WTC11 (cell line): ENCODE measurements around the gene DDN. TPM values are rescaled to one million over a fixed set of nuclear protein-coding genes. Genes with fewer than 3 reads are reported as not detected.

ENCODE experiments used
- CBFB ChIP-seq: sonication (generic); formaldehyde crosslinking; IDR thresholded peaks from 2 replicates; pipeline ENCODE4 v1.8.1; 2022; ENCODE audit warnings: mild to moderate bottlenecking, low read depth, missing genetic modification reagents
- EMX1 ChIP-seq: fragments of 250-450 bp; sonication (Bioruptor Pico); IDR thresholded peaks from 2 replicates; pipeline ENCODE4 v1.8.0; 2021; ENCODE audit warnings: mild to moderate bottlenecking
- ETV6 ChIP-seq: sonication (generic); formaldehyde crosslinking; IDR thresholded peaks from 2 replicates; pipeline ENCODE4 v1.8.1; 2022; ENCODE audit warnings: mild to moderate bottlenecking, missing genetic modification reagents
- GABPB1 ChIP-seq: sonication (generic); formaldehyde crosslinking; IDR thresholded peaks from 2 replicates; pipeline ENCODE4 v1.8.1; 2023; ENCODE audit warnings: mild to moderate bottlenecking, missing genetic modification reagents
- GTF2I ChIP-seq: fragments of 250-450 bp; sonication (Bioruptor Pico); conservative IDR thresholded peaks from 2 replicates; pipeline ENCODE4 v1.4.0; 2021; ENCODE audit warnings: mild to moderate bottlenecking
- JAZF1 ChIP-seq: fragments of 250-450 bp; sonication (Bioruptor Pico); IDR thresholded peaks from 2 replicates; pipeline ENCODE4 v1.9.0; 2021; ENCODE audit warnings: moderate library complexity, mild to moderate bottlenecking, inconsistent platforms
- JUN ChIP-seq: sonication (generic); formaldehyde crosslinking; IDR thresholded peaks from 2 replicates; pipeline ENCODE4 v1.8.0; 2023; ENCODE audit warnings: mild to moderate bottlenecking, missing genetic modification reagents
- MAX ChIP-seq: sonication (generic); formaldehyde crosslinking; IDR thresholded peaks from 2 replicates; pipeline ENCODE4 v1.8.0; 2022; ENCODE audit warnings: mild to moderate bottlenecking, missing genetic modification reagents
- MXD4 ChIP-seq: fragments of 250-450 bp; sonication (Bioruptor Pico); IDR thresholded peaks from 2 replicates; pipeline ENCODE4 v1.8.0; 2021; ENCODE audit warnings: mild to moderate bottlenecking, moderate library complexity, borderline replicate concordance
- MYBL2 ChIP-seq: sonication (generic); formaldehyde crosslinking; IDR thresholded peaks from 2 replicates; pipeline ENCODE4 v1.8.1; 2023; ENCODE audit warnings: mild to moderate bottlenecking, moderate library complexity, missing genetic modification reagents
- NFE2L1 ChIP-seq: sonication (generic); formaldehyde crosslinking; IDR thresholded peaks from 2 replicates; pipeline ENCODE4 v1.8.1; 2023; ENCODE audit warnings: missing genetic modification reagents
- OVOL2 ChIP-seq: fragments of 250-450 bp; sonication (Bioruptor Pico); IDR thresholded peaks from 2 replicates; pipeline ENCODE4 v1.9.0; 2021; ENCODE audit warnings: mild to moderate bottlenecking, borderline replicate concordance
- RELA ChIP-seq: sonication (generic); formaldehyde crosslinking; IDR thresholded peaks from 2 replicates; pipeline ENCODE4 v1.8.1; 2022; ENCODE audit warnings: missing genetic modification reagents, mild to moderate bottlenecking, borderline replicate concordance
- SMAD3 ChIP-seq: sonication (generic); formaldehyde crosslinking; IDR thresholded peaks from 2 replicates; pipeline ENCODE4 v1.8.0; 2022; ENCODE audit warnings: missing genetic modification reagents, mild to moderate bottlenecking, borderline replicate concordance
- SP1 ChIP-seq: sonication (generic); formaldehyde crosslinking; conservative IDR thresholded peaks from 2 replicates; pipeline ENCODE4 v1.8.1; 2022; ENCODE audit warnings: missing genetic modification reagents
- TP53 ChIP-seq: sonication (generic); formaldehyde crosslinking; IDR thresholded peaks from 2 replicates; pipeline ENCODE4 v1.8.1; 2023; ENCODE audit warnings: mild to moderate bottlenecking, missing genetic modification reagents
- ZBTB21 ChIP-seq: sonication (generic); formaldehyde crosslinking; IDR thresholded peaks from 2 replicates; pipeline ENCODE4 v1.8.1; 2023; ENCODE audit warnings: mild to moderate bottlenecking, missing genetic modification reagents, borderline replicate concordance
- ZBTB43 ChIP-seq: sonication (generic); formaldehyde crosslinking; IDR thresholded peaks from 2 replicates; pipeline ENCODE4 v1.8.1; 2023; ENCODE audit warnings: mild to moderate bottlenecking, missing genetic modification reagents
- ZNF232 ChIP-seq: sonication (generic); formaldehyde crosslinking; IDR thresholded peaks from 2 replicates; pipeline ENCODE4 v1.8.0; 2022; ENCODE audit warnings: mild to moderate bottlenecking, missing genetic modification reagents
- ZNF281 ChIP-seq: sonication (generic); formaldehyde crosslinking; IDR thresholded peaks from 2 replicates; pipeline ENCODE4 v1.8.0; 2023; ENCODE audit warnings: mild to moderate bottlenecking, missing genetic modification reagents
- total RNA-seq: library from RNA; stranded (reverse); gene quantifications from 3 replicates; pipeline ENCODE4 v1.2.3, GENCODE V29; 2021
- TF ChIP-seq, protein P1 (sequence below): fragments of 250-450 bp; sonication (Bioruptor Pico); IDR thresholded peaks from 2 replicates; pipeline ENCODE4 v2.1.2; 2022; ENCODE audit warnings: mild to moderate bottlenecking, moderate library complexity
- TF ChIP-seq, protein P2 (sequence below): sonication (generic); formaldehyde crosslinking; IDR thresholded peaks from 2 replicates; pipeline ENCODE4 v1.8.0; 2022; ENCODE audit warnings: mild to moderate bottlenecking, missing genetic modification reagents
- TF ChIP-seq, protein P3 (sequence below): sonication (generic); formaldehyde crosslinking; IDR thresholded peaks from 2 replicates; pipeline ENCODE4 v1.8.1; 2023; ENCODE audit warnings: mild to moderate bottlenecking, missing genetic modification reagents, borderline replicate concordance
- TF ChIP-seq, protein P4 (sequence below): sonication (generic); formaldehyde crosslinking; IDR thresholded peaks from 2 replicates; pipeline ENCODE4 v1.8.0; 2022; ENCODE audit warnings: mild to moderate bottlenecking, missing genetic modification reagents
- TF ChIP-seq, protein P5 (sequence below): sonication (generic); formaldehyde crosslinking; IDR thresholded peaks from 2 replicates; pipeline ENCODE4 v1.8.1; 2022; ENCODE audit warnings: mild to moderate bottlenecking, missing genetic modification reagents, moderate library complexity, borderline replicate concordance

Gene DDN
- total RNA-seq, 1 experiment from 2014 or later, result 0.33 TPM

DNA sequence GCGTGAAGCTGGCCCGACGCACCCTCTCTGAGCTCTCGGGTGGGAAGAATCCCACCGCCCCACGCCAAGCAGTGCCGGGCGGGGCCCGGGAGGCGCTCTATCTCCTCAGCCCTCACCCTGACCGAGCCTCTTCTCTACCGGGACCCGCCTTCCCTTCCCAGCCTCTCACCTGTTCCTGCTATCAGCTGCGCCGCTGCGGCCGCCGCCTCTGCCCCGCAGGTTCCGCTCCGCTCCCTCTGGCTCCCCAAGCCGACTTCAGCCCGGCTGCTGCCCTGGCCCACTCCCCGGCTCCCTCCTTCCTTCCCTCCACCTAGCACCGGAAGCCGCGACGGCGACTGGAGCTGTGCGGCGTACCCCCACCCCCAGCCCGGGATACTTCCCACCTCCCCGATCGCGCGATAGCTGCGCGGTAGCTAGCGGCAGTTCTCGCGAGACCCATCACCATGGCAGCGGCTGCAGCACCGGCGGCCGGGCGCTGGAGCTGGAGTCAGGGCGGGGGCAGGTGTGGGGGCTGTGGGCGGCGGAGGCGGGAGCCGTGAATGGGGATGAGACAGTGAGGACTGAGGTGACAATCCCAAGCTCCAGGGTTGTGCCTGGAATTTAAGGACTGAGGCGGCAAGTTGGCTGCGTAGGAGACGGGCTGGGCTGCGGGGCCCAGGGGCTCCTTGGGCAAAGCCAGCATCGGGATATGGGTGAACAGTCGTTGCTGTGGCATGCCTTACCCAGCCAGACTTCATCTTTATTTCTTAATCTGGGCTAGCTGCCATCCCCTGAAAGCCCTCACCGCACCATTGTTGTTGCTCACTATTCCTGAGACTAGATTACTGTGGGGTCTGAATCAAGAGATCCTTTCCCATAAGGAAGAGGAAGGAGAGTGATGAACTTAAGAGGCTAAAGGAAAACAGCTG is 41.8 kb downstream of the DDN start, which contains the start of gene ARF3 (continued):
- TF ChIP-seq ZNF281 (peak; percentile 83), MXD4 (CRISPR knock-in tag) (no peak), EMX1 (no peak), SMAD3 (peak; percentile 15; the same call in 1 of the 2 replicates), TP53 (CRISPR knock-in tag) (peak; percentile 57; the same call in 1 of the 2 replicates), ZNF232 (CRISPR knock-in tag) (peak; percentile 77; the same call in 1 of the 2 replicates), JAZF1 (CRISPR knock-in tag) (no peak), ZBTB43 (CRISPR knock-in tag) (no peak), NFE2L1 (CRISPR knock-in tag) (no peak), MYBL2 (CRISPR knock-in tag) (no peak), MAX (peak; percentile 68), GABPB1 (peak; percentile 39; the same call in 1 of the 2 replicates), ZBTB21 (CRISPR knock-in tag) (peak; percentile 35; the same call in 1 of the 2 replicates), CBFB (CRISPR knock-in tag) (0 out of 2 replicates have a peak, but pooled peaks have one; percentile 49), OVOL2 (CRISPR knock-in tag) (no peak), GTF2I (CRISPR knock-in tag) (no peak), JUN (CRISPR knock-in tag) (no peak), RELA (CRISPR knock-in tag) (no peak), ETV6 (no peak), SP1 (CRISPR knock-in tag) (peak; percentile 77)
- TF ChIP-seq, protein P1, sequence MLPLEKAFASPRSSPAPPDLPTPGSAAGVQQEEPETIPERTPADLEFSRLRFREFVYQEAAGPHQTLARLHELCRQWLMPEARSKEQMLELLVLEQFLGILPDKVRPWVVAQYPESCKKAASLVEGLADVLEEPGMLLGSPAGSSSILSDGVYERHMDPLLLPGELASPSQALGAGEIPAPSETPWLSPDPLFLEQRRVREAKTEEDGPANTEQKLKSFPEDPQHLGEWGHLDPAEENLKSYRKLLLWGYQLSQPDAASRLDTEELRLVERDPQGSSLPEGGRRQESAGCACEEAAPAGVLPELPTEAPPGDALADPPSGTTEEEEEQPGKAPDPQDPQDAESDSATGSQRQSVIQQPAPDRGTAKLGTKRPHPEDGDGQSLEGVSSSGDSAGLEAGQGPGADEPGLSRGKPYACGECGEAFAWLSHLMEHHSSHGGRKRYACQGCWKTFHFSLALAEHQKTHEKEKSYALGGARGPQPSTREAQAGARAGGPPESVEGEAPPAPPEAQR, result no peak
- TF ChIP-seq, protein P2, sequence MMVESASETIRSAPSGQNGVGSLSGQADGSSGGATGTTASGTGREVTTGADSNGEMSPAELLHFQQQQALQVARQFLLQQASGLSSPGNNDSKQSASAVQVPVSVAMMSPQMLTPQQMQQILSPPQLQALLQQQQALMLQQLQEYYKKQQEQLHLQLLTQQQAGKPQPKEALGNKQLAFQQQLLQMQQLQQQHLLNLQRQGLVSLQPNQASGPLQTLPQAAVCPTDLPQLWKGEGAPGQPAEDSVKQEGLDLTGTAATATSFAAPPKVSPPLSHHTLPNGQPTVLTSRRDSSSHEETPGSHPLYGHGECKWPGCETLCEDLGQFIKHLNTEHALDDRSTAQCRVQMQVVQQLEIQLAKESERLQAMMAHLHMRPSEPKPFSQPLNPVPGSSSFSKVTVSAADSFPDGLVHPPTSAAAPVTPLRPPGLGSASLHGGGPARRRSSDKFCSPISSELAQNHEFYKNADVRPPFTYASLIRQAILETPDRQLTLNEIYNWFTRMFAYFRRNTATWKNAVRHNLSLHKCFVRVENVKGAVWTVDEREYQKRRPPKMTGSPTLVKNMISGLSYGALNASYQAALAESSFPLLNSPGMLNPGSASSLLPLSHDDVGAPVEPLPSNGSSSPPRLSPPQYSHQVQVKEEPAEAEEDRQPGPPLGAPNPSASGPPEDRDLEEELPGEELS, result no peak
- TF ChIP-seq, protein P3, sequence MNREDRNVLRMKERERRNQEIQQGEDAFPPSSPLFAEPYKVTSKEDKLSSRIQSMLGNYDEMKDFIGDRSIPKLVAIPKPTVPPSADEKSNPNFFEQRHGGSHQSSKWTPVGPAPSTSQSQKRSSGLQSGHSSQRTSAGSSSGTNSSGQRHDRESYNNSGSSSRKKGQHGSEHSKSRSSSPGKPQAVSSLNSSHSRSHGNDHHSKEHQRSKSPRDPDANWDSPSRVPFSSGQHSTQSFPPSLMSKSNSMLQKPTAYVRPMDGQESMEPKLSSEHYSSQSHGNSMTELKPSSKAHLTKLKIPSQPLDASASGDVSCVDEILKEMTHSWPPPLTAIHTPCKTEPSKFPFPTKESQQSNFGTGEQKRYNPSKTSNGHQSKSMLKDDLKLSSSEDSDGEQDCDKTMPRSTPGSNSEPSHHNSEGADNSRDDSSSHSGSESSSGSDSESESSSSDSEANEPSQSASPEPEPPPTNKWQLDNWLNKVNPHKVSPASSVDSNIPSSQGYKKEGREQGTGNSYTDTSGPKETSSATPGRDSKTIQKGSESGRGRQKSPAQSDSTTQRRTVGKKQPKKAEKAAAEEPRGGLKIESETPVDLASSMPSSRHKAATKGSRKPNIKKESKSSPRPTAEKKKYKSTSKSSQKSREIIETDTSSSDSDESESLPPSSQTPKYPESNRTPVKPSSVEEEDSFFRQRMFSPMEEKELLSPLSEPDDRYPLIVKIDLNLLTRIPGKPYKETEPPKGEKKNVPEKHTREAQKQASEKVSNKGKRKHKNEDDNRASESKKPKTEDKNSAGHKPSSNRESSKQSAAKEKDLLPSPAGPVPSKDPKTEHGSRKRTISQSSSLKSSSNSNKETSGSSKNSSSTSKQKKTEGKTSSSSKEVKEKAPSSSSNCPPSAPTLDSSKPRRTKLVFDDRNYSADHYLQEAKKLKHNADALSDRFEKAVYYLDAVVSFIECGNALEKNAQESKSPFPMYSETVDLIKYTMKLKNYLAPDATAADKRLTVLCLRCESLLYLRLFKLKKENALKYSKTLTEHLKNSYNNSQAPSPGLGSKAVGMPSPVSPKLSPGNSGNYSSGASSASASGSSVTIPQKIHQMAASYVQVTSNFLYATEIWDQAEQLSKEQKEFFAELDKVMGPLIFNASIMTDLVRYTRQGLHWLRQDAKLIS (CRISPR knock-in tag), result no peak
- TF ChIP-seq, protein P4, sequence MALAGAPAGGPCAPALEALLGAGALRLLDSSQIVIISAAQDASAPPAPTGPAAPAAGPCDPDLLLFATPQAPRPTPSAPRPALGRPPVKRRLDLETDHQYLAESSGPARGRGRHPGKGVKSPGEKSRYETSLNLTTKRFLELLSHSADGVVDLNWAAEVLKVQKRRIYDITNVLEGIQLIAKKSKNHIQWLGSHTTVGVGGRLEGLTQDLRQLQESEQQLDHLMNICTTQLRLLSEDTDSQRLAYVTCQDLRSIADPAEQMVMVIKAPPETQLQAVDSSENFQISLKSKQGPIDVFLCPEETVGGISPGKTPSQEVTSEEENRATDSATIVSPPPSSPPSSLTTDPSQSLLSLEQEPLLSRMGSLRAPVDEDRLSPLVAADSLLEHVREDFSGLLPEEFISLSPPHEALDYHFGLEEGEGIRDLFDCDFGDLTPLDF, result no peak
- TF ChIP-seq, protein P5, sequence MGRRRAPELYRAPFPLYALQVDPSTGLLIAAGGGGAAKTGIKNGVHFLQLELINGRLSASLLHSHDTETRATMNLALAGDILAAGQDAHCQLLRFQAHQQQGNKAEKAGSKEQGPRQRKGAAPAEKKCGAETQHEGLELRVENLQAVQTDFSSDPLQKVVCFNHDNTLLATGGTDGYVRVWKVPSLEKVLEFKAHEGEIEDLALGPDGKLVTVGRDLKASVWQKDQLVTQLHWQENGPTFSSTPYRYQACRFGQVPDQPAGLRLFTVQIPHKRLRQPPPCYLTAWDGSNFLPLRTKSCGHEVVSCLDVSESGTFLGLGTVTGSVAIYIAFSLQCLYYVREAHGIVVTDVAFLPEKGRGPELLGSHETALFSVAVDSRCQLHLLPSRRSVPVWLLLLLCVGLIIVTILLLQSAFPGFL (CRISPR knock-in tag), result no peak
